GM20000 (cell line): ENCODE data around the gene GTF2IRD1.
"Not testable (repeated sequence)": the region's sequence is repeated elsewhere in the genome, so short reads cannot be mapped to it uniquely, and the experiment has no call there.

Source experiments
- DNase-seq: peaks from one replicate; pipeline ENCODE4 v3.0.0; 2012; ENCODE audit warnings: low spot score
- CTCF ChIP-seq: IDR thresholded peaks from 2 replicates; pipeline ENCODE4 v1.5.1; 2012; ENCODE audit warnings: mild to moderate bottlenecking, control low read depth; ENCODE audit errors: extremely low read depth, missing control alignments

GTF2IRD1 gene

DNA sequence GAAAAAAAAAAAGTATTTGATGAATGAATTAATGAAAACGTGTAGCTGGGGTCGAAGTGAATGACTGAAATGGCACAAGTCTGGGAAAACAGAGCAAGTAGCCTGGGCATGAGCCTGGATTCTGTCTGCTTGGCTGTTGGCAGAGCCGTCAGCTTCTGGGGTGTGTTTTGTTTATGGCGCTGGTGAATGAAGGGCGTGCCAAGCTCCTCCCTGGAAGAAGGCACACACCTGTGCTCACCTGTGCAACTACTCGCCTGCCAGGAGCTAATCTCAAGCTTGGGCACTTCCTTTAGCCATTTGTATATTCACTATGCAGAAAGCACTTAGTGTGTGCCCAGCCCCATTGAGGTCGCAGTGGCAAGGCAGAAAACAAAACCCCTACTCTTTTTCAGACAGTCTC, 74.1 kb downstream of the GTF2IRD1 start:
- DNase-seq = no peak

DNA sequence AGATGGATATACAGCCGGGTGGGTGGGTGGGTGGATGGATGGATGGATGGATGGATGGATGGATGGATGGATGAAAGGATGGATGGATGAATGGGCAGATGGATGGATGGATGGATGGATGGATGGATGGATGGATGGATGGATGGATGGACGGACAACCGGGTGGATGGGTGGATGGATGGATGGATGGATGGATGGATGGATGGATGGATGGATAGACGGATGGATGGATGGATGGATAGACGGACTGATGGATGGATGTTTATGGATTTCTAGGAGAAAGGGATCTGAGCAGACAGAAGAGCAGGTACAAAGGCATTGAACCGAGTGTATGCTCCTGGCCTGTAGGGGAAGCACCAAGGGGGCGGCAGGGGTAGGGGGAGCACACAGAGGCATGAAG, 75.1 kb downstream of the GTF2IRD1 start:
- not testable (repeated sequence) for DNase-seq

More for the DNA sequence above, 74.1 kb downstream of the GTF2IRD1 start:
- no peak for TF ChIP-seq CTCF

DNA sequence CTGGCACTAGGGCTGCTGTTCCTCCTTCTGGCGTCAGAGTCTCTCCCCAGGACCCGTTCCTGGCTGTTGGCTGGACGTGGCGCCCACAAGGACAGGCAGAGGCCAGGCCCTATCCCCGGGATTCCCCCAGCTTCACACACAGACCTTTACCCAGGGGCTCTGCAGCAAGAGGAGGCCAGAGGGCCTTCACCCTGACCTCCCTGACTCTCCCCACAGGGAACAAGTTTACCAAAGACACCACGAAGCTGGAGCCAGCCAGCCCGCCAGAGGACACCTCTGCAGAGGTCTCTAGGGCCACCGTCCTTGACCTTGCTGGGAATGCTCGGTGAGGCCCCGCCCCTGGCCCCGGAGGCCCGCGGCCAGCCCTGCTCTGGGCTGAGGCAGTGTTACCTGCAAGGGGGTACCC, 82.2 kb downstream of the GTF2IRD1 start:
- DNase-seq = no peak

DNA sequence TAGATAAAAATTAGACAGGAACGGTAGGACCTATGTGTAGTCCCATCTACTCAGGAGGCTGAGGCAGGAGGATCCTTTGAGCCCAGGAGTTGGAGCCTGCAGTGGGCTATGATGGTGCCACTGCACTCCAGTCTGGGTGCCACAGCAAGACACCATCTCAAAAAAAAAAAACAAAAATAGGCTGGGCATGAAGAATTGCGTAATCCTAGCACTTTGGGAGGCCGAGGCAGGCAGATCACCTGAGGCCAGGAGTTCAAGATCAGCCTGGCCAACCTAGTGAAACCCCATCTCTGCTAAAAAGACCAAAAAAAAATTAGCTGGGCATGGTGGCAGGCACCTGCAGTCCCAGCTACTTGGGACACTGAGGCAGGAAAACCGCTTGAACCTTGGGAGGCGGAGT, 88.2 kb downstream of the GTF2IRD1 start:
- DNase-seq = not testable (repeated sequence)

More for the DNA sequence above, 82.2 kb downstream of the GTF2IRD1 start:
- TF ChIP-seq CTCF = no peak

DNA sequence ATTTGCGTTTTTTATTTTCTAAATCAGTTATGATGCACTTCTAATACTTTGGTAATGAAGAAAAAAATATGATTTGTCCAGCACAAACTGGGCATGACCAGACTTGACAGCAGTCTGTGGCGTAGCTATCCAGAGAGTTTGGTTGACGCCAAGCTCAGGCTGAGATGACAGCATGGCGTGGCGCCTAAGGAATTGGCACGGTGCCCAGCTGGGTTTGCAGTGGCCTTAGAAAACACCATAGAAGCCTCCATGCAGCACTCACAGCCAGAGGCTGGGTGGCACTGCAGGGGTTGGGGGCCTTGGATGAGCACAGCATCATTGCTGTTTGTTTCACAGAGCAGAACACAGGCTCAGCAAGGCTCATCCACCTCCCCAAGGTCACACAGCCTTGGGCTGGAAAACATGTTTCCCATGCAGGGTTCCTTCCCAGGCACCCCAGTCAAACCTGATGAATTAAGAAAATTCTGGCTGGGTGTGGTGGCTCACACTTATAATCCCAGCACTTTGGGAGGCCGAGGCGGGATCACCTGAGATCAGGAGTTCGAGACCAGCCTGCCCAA, 88.9 kb downstream of the GTF2IRD1 start:
- no peak for TF ChIP-seq CTCF
- DNase-seq = no peak

DNA sequence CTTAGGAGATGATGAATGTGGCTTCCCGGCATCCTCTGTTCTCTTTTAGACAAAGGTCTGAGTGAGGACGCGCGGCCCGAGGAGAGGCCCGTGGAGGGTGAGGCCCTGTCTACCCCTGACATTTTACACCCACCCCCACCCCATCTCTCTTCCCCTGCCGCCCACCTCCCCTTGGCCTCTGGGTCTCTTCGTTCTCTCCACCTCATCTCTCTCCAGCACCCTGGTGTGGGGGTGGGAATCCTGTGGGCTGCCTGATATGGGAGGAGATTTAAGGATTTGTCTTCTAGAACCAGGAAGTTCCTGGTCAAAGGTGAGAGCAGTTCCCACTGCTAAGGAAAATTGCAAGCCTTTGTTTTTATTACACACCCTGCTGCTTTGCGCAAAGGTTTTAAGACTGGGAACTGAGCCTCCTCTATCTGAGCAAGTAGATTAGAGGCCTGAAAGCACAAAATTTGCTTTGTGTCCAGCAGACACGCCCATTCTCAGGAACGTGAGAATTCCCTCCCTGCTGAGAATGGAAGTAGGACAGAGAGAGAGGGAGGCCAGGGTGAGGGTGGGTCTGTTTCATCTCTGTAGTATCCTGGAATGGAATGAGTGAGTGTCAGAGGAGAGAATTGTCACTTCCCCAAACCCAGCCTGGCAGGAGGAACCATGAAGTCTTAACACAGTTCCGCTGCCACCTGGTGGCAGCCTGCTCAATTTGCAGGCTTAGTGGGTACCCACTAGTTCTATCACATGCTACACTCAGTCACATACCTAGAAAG, 91.2 kb downstream of the GTF2IRD1 start:
- DNase-seq = no peak
- TF ChIP-seq CTCF = peak; percentile 5

- TF ChIP-seq CTCF = no peak
- no peak for DNase-seq
Observed at GRCh38 chr7:74545921-74546320, 92.2 kb downstream of the GTF2IRD1 start.

DNA sequence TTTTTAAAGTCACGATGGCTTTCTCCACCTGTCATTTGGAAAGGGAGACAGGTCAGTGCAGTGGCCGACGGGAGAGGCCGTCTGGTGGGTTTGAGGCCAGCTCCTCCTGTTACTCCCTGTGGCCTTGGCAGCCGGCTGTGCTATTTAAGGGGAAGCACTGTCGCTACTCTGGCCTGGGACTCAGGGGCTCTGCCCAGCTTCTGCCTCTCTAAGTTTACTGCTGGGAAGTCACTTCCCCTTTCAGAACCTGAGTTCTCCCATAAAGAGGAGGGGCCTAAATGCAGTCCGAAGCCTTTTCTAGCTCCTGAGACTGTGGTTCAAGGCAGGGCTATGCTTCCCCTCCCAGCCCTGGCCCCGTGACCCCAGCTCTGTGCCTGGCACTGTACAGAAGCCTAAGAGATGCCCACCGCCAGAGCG, 99.9 kb downstream of the GTF2IRD1 start:
- not testable (repeated sequence) for DNase-seq

DNA sequence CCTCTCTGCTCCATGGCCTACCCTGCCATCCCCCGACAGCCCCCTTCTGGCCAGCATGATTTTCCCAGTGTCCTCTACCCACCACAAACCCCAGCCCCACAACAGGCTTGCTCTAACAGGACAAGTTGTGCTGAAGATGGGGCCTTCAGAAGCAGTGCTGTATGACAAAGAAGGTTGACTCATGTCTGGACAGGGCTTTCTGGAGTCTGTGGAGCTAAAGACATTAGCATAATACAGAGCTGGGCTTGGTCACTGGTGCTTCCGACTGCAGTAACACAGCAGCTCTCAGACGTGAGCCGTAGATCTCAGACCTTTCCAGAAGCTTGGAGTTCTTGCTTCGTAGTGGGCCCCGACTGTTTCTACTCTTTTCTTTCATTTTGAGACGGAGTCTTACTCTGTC, 100.5 kb downstream of the GTF2IRD1 start:
- no peak for TF ChIP-seq CTCF
- DNase-seq = no peak
